Activated CD8-positive, alpha-beta memory T cell treated with anti-CD3 and anti-CD28 coated beads, Interleukin-2, amount 50 U/mL, for 24 hours (primary cell): ENCODE data around the gene BMPR1A.

Source experiments
- DNase-seq: peaks from one replicate; pipeline ENCODE4 v3.0.0-alpha.2; 2020; ENCODE audit errors: extremely low read depth

Gene BMPR1A

GRCh38 chr10:86765548-86765947 lies 9.1 kb downstream of the BMPR1A start:
- DNase-seq: no peak

GRCh38 chr10:86768412-86769062 lies 12.1 kb downstream of the BMPR1A start:
- DNase-seq: no peak

GRCh38 chr10:86769991-86770390 lies 13.6 kb downstream of the BMPR1A start:
- no peak for DNase-seq

- DNase-seq: no peak
Observed at GRCh38 chr10:86770412-86770960, 14.1 kb downstream of the BMPR1A start.

DNA sequence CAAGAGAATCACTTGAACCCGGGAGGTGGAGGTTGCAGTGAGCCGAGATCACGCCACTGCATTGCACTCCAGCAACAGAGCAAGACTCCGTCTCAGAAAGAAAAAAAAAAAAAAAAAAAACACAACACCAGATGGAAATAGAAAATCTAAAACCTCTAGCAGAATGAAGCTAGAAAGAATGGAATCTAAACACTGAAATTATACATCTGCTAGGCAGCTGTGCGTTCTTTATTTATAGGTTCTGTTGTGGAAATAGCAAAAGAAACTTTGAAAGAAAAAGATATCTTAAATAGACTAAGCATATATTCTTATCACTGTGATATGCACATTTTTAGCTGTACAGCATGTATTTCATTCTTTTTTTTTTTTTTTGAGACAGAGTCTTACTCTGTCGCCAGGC lies 17.1 kb downstream of the BMPR1A start:
- DNase-seq: no peak

DNA sequence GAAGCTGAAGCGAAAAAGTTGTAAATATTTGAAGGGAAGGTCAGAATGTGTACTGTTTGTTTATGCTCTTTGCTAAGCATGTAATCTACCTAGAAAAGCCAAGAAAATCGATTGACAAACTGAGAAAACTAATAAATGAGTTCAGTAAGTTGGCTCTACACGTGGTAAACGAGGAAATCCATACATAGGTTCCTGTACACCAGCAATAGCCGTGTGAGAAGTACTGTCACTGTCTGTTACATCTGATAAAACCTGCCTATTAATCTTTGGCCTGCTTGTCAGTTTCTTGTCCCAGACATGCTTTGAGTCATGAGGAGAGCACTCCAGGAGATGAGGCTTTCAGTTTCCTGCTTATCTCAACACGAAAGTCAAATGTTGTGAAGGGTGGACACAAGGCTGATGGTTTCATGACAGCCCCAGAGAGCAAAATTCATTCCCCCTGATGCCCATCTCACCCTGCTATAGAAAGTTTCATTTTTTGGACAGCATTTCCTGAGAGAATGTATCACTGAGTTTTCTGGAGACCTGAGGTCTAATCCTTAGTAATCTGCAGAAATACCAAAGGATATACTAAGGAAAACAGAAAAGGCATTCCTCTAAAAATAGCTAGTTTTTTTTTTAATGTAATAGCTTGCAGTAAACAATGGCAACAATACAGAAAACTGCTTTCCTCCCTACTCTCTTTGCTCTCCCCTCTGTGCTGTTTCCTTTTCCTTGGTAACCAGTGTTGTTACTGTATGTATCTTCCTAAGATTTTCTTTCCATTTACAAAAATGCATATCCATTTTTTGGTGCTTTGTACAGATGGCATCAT lies 18.8 kb downstream of the BMPR1A start:
- no peak for DNase-seq

GRCh38 chr10:86775870-86776180 lies 19.4 kb downstream of the BMPR1A start:
- DNase-seq: no peak

- DNase-seq: no peak
Observed at GRCh38 chr10:86779220-86780017, 23.0 kb downstream of the BMPR1A start.

DNA sequence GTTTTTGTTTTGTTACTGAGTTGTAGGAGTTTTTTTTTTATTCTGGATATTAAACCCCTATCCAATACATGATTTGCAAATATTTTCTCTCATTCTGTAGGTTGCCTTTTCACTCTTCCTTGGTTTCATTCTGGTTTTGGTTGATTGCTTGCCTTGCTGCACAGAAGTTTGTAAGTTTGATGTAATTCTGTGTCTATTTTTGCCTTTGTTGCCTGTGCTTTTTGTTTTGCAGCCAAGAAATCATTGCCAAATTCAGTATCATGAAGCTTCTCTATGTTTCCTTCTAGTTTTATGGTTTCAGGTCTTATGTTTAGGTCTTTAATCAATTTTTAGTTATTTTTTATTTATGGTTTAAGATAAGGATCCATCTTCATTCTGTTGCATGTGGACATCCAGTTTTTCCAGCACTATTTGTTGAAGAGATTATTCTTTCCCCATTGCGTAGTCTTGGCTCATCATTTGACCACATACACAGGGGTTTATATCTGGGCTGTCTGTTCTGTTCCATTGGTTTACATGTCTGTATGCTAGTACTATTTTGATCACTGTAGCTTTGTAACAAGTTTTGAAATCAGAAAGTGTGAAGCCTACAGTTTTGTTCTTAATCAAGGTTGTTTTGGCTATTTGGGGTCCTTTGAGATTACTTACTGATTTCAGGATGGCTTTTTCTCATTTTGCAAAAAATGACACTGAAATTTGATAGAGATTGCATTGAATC lies 26.4 kb downstream of the BMPR1A start:
- no peak for DNase-seq

- DNase-seq: no peak
Observed at GRCh38 chr10:86785037-86785436, 28.6 kb downstream of the BMPR1A start.

DNA sequence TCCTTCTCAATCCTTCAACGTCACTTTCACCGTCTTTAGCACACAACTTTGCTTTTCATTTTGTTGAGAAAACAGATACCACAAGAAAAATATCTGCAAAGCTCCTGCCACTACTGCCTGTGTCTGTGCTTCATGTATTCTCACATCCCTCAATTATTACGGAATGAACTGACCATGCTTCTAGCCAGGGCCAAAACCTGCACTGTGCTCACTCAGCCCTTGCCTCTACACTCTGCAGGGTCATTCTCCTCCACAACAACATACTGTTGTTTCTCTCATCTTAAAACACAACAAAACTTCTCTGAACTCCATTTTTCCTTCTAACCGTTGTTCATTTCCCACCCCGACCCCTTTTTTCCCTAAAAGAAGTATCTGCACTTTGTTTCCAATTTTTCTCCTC lies 29.5 kb downstream of the BMPR1A start:
- no peak for DNase-seq

DNA sequence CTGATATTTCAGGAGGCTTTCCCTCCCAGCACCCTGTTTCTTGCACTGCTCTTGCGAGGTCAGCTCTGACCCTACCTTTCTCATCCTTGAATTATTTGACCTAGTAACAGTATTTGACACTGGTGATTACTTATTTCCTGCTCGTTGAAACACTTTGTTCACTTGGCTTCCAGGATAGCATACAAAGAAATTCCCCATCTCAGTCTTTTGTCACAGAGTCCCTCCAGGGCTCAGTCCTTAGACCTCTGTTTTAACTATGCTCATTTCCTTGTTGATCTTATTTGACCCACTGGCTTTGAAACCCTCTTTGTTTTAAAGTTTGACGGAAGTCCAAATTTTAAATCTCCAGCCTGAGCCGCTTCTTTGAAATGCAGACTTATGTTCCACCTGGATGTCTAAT lies 29.9 kb downstream of the BMPR1A start:
- DNase-seq: no peak

GRCh38 chr10:86790394-86790793 lies 34.0 kb downstream of the BMPR1A start:
- no peak for DNase-seq

DNA sequence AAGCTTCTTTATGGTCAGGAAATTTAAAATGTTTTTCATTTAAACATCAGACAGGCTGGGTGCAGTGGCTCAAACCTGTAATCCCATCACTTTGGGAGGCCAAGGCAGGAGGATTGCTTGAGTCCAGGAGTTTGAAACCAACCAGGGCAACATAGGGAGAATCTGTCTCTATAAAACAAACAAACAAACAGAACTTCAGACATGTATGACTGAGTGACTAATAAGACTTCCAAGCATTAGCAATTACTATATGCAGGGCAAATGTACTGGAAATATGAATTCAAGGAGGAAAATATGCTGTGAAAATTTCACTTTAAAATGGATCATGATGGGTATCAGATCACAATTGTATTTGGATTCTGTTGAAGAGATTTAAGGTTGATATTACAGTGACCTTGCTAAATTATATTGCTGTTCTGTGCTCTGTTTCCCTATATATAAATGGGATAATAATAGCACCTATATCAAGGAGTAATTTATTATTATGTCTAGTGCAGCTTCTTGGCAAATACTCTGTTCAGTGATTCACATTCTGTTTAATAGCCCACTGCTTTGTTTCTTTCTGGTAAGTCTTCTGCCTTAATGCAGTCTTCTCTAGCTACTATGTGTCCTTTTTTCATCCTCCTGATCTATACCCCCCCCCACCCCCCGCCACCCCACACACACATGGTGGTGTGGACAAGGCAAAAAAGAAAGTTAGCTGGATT lies 36.2 kb downstream of the BMPR1A start:
- DNase-seq: no peak

- no peak for DNase-seq
Observed at GRCh38 chr10:86793696-86794095, 37.3 kb downstream of the BMPR1A start.

GRCh38 chr10:86795353-86795752 lies 38.9 kb downstream of the BMPR1A start:
- DNase-seq: no peak

- DNase-seq: no peak
Observed at GRCh38 chr10:86798025-86798424, 41.6 kb downstream of the BMPR1A start.

DNA sequence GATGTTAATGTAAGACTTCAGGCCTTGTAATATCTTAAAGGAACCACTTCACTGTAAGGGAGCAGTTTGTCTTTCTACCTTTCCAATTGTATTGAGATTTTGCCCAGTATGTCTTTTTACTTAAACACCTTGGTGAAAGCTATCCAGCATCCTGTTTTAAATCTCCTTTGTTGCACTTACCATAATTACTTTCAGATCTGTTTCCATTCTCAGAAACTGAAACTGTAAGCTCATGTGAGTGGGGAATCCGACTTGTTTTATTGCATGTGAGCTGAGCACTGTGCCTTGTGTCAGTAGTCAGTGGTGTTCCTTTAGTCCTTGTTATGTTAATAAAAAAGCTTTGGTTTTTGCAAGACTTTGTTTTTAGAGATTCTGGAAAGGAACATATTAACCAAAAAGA lies 42.2 kb downstream of the BMPR1A start:
- no peak for DNase-seq

DNA sequence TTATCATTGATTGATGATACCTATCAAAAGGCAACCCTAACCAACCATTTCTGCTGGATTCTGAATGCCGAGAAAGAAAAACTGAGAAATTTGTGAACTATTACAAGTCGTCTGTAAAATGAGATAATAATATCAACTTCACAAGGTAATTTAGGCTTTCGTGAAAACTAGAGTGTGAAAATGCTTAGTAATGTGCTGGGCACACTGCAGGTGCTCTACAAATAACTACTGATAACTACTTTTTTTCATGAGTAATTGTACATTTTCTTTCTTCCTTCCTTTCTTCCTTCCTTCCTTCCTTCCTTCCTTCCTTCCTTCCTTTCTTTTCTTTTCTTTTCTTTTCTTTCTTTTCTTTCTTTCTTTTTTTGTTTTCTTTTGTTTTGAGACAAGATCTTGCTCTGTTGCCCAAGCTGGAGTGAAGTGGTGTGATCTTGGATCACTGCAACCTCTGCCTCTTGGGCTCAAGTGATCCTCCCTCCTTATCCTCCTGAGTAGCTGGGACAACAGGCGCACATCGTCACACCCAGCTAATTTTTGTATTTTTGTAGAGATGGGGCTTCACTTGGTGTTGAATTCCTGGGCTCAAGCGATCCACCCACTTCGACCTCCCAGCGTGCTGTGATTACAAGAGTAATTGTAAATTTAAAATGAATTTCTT lies 42.9 kb downstream of the BMPR1A start:
- DNase-seq: no peak

GRCh38 chr10:86801995-86802394 lies 45.6 kb downstream of the BMPR1A start:
- DNase-seq: no peak
